ENCODE measurements around the gene KCNIP4.

DNA sequence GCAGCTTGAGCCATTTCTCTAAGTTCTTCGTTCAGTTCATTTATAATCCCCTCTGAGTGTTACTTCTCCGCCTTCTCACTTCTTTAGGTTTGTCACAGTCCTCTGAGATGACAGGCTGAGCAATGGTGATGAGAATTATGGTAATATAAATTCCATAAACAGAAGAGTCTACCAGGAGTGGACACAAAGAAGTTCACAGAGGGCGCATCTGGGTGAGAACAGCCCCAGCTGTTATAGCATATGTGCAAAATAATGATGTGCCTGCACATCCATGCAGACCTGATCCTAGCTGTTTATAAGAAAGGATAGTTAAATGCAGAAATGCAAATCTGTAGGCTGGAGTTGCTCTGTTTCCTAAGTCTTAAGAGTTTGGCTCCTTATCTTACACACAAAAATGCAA is 377.5 kb downstream of the KCNIP4 start:
- TF ChIP-seq, protein P1, sequence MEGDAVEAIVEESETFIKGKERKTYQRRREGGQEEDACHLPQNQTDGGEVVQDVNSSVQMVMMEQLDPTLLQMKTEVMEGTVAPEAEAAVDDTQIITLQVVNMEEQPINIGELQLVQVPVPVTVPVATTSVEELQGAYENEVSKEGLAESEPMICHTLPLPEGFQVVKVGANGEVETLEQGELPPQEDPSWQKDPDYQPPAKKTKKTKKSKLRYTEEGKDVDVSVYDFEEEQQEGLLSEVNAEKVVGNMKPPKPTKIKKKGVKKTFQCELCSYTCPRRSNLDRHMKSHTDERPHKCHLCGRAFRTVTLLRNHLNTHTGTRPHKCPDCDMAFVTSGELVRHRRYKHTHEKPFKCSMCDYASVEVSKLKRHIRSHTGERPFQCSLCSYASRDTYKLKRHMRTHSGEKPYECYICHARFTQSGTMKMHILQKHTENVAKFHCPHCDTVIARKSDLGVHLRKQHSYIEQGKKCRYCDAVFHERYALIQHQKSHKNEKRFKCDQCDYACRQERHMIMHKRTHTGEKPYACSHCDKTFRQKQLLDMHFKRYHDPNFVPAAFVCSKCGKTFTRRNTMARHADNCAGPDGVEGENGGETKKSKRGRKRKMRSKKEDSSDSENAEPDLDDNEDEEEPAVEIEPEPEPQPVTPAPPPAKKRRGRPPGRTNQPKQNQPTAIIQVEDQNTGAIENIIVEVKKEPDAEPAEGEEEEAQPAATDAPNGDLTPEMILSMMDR (IDR thresholded peaks at IDR 0.05; ENCODE audit: insufficient read depth, low read length), result no peak
- TF ChIP-seq POLR2AphosphoS5 (IDR thresholded peaks at IDR 0.05; ENCODE audit: low read depth), result no peak
- TF ChIP-seq REST (IDR thresholded peaks at IDR 0.05; ENCODE audit: insufficient replicate concordance, low read depth), result no peak
- TF ChIP-seq GABPA (IDR thresholded peaks at IDR 0.05; ENCODE audit: low read depth), result no peak
- no peak for TF ChIP-seq SPI1 (IDR thresholded peaks at IDR 0.05; ENCODE audit: borderline replicate concordance, low read depth)

Data from HL-60 (cell line).